Activated naive CD4-positive, alpha-beta T cell treated with anti-CD3 and anti-CD28 coated beads, Interleukin-2, amount 50 U/mL, for 72 hours (primary cell): ENCODE data around the gene PET100. TPM values are rescaled to one million over a fixed set of nuclear protein-coding genes. Genes with fewer than 3 reads are reported as not detected.
A peak's percentile ranks its signal among the peaks of the same experiment; 100 is the strongest.

ENCODE experiments used
- ATAC-seq, 2 donors: fragments of 150-1000 bp; cut with Tn5 transposase; 2 replicates each; pipeline ENCODE4 v1.10.0; 2021; ENCODE audit warnings: mild to moderate bottlenecking in 2 of 2, moderate library complexity in 2 of 2
- DNase-seq, 2 donors: peaks; one replicate each; pipeline ENCODE4 v3.0.0; 2021 to 2022; ENCODE audit warnings: low spot score in 2 of 2
- H3K27ac Mint-ChIP-seq, 2 donors: one replicate each; pipeline ENCODE4 v1.8.0; 2022; ENCODE audit warnings: mild to moderate bottlenecking in 2 of 2, mixed read lengths in 2 of 2
- H3K36me3 Mint-ChIP-seq, 2 donors: one replicate each; pipeline ENCODE4 v1.8.0; 2022; ENCODE audit warnings: mixed read lengths in 2 of 2
- H3K9me3 Mint-ChIP-seq, 2 donors: one replicate each; pipeline ENCODE4 v1.8.0; 2022; ENCODE audit warnings: mixed read lengths in 2 of 2
- total RNA-seq, 2 donors: library from RNA; stranded (reverse); gene quantifications; one replicate each; pipeline ENCODE4 v1.2.3, GENCODE V29; 2022

The PET100 gene
- total RNA-seq, 2 donors from 2014 or later: 101 to 108 TPM

DNA sequence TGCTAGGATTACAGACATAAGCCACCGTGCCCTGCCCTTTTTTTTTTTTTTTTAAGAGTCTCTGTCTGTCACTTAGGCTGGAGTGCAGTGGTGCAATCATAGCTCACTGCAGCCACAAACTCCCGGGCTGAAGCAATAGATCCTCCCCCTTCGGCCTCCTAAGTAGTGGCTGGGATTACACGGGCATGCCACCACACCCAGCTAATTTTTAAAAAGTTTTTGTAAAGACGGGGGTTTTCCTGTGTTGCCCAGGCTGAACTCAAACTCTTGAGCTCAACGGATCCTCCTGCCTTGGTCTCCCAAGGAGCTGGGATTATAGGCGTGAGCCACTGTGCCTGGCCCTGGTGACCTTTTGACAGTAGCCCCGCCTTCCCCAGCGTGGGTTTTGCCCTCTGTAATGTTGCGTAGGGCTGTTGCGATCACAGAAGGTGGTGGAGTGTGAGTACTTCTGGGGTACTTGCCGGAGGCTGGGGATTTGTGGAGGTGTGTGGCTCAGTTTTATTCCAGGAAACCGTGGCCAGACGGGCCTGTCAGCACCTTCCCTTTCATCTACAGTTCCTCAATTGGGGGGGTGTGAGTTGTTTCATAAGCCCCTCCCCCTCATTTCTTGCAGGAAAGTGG is 27.6 kb downstream of the PET100 start:
- DNase-seq (peak in 1 of 2 donors; percentile 33), ATAC-seq (peak; percentile 47 to 84)
- Mint-ChIP-seq H3K27ac (peak overlapping the region in 1 of 2 donors; percentile 82), H3K9me3 (no peaks in the 10 kb centered on the region), H3K36me3 (no peaks in the 10 kb centered on the region)

DNA sequence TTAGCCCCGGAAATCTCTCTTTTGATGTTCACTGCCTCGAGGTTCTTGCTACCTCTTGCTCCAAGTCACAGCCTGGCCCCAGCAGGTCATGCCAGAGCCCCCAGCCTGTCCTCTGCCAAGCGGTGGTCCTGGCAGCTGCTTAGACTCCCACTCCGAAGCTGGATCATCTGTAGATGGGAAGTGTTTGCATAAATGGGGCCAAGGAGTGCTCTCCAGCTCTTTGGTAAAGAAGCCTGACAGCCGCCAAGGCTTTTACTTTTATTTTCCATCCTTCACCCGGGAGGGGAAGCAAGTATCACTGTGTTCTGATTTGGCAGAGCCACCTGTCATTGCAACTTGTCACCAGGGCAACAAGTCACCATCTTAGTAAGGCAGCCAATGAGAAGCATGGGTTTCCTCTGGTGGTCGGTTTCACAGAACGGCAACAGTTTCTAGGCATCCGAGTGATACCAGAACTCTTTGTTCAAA is 28.7 kb downstream of the PET100 start:
- peak; percentile 86 to 97 for ATAC-seq
- Mint-ChIP-seq H3K9me3 (no peaks in the 10 kb centered on the region), H3K36me3 (no peaks in the 10 kb centered on the region), H3K27ac (peak overlapping the region in 1 of 2 donors; percentile 82)
- DNase-seq: peak in 1 of 2 donors; percentile 50

DNA sequence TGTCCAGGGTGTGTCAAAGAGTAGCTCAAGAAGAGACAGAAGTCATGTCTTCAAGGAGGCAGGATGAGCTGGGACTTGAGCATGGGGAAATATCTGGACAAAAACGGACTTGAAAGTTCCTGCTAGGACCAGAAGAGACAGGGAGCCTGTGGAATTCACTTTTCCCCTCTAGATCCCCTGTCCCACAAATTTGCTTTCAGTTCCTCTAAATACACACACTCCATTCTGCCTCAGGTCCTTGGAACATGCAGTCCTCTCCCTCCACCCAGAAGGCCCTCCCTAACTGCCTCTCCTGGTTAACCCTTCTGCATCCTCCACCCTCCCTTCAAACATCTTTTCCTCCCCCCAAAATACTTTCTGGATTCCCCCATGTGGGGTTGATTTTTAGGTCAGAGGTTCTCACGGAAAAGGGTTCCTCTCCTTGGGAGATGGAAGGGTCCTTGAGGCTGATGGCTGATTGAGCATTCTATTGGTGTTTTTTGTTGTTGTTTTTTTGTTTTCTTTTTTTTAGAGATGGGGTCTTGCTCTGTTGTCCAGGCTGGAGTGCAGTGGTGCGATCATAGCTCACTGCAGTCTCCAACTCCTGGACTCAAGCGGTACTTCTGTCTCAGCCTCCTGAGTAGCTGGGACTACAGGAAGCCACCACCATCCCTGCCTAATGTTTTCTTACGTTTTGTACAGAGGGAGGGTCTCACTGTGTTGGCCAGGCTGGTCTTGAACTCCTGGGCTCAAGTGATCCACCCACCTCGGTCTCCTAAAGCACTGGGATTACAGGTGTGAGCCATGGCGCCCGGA is 32.3 kb downstream of the PET100 start:
- Mint-ChIP-seq H3K9me3 (no peaks in the 10 kb centered on the region), H3K27ac (no peak overlapping the region), H3K36me3 (no peaks in the 10 kb centered on the region)
- DNase-seq: no peak
- ATAC-seq: no peak

DNA sequence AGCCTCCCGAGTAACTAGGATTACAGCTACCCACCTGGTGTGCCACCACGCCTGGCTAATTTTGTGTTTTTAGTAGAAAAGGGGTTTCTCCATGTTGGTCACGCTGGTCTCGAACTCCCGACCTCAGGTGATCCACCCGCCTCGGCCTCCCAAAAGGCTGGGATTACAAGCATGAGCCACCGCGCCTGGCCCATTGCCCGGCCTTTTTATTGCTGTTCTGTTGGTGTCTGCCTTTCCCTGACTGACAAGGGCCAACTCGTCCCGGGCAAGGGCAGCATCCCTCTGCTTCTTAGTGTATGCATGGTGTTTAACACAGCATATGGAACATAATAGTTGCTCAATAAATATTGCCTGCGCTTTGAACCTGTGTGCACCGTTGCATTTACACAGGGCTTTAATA is 33.1 kb downstream of the PET100 start:
- no peak for ATAC-seq
- DNase-seq: no peak
- H3K27ac Mint-ChIP-seq: no peak overlapping the region

DNA sequence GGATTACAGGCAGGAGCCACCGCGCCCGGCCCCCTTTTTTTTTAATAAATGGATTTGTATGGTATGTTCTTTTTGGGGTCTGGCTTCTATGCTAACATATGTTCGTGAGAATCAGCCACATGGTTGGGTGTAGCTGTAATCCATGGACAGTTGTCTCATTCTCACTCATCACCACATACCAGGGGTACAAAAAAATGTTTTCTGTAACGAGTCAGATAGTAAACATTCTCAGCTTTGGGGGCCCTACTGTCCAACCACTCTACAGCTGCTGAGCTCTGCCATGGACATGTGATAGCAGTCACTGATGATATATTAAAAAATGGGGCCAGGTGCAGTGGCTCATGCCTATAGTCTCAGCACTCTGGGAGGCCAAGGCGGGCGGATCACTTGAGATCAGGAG is 34.1 kb downstream of the PET100 start:
- no peaks in the 10 kb centered on the region for H3K9me3 Mint-ChIP-seq
- DNase-seq (no peak), ATAC-seq (no peak)
- no peaks in the 10 kb centered on the region for H3K36me3 Mint-ChIP-seq
- H3K27ac Mint-ChIP-seq: no peak overlapping the region

More for the DNA sequence above, 33.1 kb downstream of the PET100 start:
- no peaks in the 10 kb centered on the region for H3K36me3 Mint-ChIP-seq
- no peaks in the 10 kb centered on the region for H3K9me3 Mint-ChIP-seq

DNA sequence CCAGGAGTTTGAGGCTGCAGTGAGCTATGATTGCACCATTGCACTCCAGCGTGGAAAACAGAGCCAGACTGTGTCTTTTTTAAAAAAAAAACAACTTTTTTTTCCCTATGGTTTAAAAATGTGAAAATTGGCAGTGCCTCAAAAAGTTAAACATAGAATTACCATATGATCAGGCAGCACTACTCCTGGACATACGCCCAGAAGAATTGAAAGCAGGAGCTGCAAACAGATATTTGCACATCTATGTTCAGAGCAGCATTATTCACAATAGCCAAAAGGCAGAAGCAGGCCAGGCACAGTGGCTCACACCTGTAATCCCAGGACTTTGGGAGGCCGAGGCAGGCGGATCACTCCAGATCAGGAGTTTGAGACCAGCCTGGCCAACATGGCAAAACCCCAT is 35.5 kb downstream of the PET100 start:
- no peak overlapping the region for H3K27ac Mint-ChIP-seq
- H3K9me3 Mint-ChIP-seq: no peaks in the 10 kb centered on the region
- no peaks in the 10 kb centered on the region for H3K36me3 Mint-ChIP-seq
- ATAC-seq (no peak), DNase-seq (no peak)

DNA sequence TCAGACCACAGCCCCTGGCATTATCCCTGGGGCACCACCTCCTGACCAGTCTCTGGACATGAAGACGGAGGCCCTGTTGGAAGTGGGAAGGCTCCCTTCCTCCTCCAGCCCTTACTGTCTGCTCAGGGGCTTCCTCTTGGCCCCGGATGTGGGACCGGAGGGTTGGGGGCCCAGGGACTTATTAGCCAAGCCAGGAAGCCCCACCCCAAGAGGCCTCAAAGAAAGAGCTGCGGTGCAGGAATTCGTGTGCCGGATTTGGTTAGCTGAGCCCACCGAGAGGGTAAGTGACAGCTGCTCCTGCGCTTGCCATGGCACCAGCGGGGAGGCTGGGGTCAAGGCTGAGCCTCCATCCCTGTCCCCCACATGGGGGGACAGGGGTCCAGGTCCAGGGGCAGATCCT is 39.2 kb downstream of the PET100 start, which contains the start of gene RETN:
TSS of gene RETN (plus strand) at position 208 of the 400 bp plus-strand sequence. CDS start 278 bp downstream, outside the sequence.
- H3K9me3 Mint-ChIP-seq: no peaks in the 10 kb centered on the region
- H3K36me3 Mint-ChIP-seq: no peaks in the 10 kb centered on the region
- ATAC-seq (no peak), DNase-seq (no peak)
- no peak within 1 kb of the TSS for H3K27ac Mint-ChIP-seq

DNA sequence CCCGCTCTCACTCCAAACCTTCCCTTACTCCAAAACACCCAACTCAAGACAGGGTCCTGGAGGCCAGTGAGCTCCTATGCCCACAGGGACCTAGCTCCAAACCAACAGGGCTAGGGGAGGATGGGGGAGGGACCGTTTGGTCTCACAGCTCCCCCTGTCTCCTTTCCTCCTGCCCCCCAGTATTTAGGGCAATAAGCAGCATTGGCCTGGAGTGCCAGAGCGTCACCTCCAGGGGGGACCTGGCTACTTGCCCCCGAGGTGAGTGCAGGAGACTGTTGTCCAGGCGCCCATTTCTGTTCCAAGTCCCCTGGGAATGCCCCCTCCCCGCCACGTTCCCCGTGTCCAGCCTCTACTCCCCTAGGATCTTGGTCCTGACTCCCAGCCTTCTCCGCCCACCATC is 40.0 kb downstream of the PET100 start:
- H3K9me3 Mint-ChIP-seq: no peaks in the 10 kb centered on the region
- DNase-seq (no peak), ATAC-seq (no peak)
- no peak overlapping the region for H3K27ac Mint-ChIP-seq
- peaks cover 0 to 5% of the 10 kb centered on the region in 2 donors for H3K36me3 Mint-ChIP-seq

DNA sequence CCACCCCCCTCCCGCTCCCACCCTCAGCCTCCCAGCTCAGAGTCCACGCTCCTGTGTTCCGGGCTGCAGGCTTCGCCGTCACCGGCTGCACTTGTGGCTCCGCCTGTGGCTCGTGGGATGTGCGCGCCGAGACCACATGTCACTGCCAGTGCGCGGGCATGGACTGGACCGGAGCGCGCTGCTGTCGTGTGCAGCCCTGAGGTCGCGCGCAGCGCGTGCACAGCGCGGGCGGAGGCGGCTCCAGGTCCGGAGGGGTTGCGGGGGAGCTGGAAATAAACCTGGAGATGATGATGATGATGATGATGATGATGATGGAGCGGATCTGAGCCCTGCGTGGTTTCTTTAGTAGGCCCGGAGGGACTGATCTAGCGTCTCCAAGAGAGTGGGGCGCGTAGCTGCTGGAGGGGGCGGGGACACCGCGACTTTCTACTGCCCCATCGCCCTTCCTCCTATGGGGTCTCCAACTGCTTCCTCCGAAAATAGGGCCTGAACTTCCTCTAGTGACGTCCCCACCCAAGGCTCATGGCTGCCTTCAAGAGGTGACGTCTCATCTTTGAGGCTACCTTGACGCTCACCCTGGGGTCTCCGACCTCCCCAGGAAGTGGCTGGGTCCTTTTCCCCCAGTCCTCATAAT is 40.7 kb downstream of the PET100 start:
- no peak overlapping the region for H3K27ac Mint-ChIP-seq
- H3K9me3 Mint-ChIP-seq: no peaks in the 10 kb centered on the region
- DNase-seq (no peak), ATAC-seq (peak in 1 of 2 donors; percentile 43)
- H3K36me3 Mint-ChIP-seq: peaks cover 0 to 5% of the 10 kb centered on the region in 2 donors

DNA sequence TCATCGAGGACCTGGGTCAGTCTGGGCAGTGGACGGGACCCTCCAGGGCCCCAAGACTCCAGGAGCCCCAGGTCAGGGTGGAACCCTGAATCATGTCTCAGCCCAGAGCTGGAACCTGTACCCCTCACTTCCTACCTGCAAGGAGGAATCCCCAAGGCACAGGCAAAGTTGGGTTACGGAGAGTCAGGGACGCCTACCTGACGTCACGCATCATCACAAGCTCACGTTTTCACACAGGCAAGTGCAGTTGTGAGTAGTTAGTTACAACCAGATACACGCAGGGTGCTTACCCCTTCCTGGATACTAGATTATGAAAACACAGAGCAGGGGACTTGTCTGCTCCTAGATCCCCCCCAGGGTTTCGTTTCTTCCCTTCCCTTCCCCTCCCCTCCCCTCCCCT is 41.2 kb downstream of the PET100 start:
- H3K9me3 Mint-ChIP-seq: no peaks in the 10 kb centered on the region
- DNase-seq (no peak), ATAC-seq (no peak)
- peaks cover 0 to 5% of the 10 kb centered on the region in 2 donors for H3K36me3 Mint-ChIP-seq
- H3K27ac Mint-ChIP-seq: no peak overlapping the region

DNA sequence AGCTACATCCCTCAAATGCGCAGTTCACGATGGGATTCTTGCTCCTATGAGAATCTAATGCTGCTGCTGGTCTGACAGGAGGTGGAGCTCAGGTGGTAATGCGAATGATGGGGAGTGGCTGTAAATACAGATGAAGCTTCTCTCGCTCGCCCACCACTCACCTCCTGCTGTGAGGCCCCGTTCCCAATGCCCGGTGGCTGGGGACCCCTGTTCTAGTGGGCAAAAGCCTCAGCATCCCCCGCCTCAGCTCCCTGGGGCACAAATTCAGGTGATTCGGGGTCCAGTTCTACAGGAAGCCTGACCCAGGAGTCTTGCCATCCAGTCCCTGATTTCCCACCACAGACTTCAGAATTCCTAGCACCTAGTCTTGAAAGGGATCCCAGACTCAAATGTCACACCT is 42.9 kb downstream of the PET100 start:
- H3K9me3 Mint-ChIP-seq: no peaks in the 10 kb centered on the region
- H3K27ac Mint-ChIP-seq: no peak overlapping the region
- no peak for ATAC-seq
- DNase-seq: no peak
- peaks cover 0 to 5% of the 10 kb centered on the region in 2 donors for H3K36me3 Mint-ChIP-seq

DNA sequence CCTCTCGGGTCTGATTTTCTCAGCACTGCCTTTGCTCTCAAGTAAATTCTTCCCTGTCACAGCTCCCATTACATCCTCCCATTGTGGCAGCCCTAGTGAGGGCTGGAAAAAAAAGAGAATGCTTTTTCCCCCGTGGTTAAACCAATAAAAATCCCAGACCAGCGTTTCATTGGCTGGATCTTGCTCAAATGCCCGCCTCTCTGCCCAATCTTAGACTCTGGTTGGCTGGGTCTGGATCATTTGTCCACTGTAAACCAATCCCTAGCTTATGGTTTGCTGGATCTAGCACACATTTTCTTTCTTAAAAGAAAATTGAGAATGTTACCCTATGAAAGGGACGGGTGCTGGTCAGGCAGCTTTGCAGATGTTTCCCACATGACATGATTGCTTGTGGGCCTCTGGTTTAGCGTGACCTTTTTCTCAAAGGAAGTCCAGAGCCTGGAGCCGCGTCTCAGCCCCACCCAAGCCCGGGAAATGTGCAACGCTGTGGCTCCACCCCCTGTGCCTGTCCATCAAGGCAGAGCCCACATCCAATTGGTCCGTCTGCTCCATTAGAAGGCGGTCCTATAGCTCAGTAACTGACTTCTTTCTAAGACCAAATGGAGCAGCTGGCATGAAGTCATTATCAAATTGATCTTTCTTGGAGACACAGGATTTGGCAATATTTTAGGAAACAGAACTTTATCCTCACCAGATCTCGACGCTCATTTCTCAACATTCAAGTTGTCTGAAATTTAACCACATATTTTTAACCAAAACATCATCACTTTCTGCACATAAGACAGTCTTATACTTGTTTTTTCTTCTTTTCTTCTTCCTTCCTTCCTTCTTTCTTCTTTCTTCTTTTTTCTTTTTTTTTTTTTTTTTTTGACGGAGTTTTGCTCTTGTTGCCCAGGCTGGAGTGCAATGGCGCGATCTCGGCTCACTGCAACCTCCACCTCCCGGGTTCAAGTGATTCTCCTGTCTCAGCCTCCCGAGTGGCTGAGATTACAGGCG is 44.7 kb downstream of the PET100 start:
- peaks cover 0 to 5% of the 10 kb centered on the region in 2 donors for H3K36me3 Mint-ChIP-seq

DNA sequence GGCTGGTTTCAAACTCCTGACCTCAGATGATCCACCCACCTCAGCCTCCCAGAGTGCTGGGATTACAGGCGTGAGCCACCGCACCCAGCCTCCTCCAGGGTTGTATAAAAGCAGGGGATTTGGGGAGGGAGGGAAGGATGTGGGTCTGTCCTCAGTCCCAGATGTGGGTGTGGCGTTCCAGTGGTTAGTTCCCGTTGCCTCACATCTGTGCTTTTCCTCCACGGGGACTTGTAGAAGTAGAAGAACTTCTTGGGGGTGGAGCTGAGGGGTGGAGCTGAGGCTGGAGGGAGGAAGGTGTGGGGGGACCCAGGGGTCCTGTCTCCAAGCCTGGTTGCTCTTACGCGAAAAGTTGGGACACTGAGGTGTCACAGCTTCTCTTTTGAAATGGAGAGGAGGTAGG is 46.8 kb downstream of the PET100 start:
- Mint-ChIP-seq H3K9me3 (no peaks in the 10 kb centered on the region), H3K27ac (no peak overlapping the region), H3K36me3 (peaks cover 2 to 5% of the 10 kb centered on the region in 2 donors)
- DNase-seq (no peak), ATAC-seq (no peak)

More for the DNA sequence above, 44.7 kb downstream of the PET100 start:
- ATAC-seq: peak in 1 of 2 donors; percentile 23
- Mint-ChIP-seq H3K27ac (no peak overlapping the region), H3K9me3 (no peaks in the 10 kb centered on the region)
- DNase-seq: peak in 1 of 2 donors; percentile 23

DNA sequence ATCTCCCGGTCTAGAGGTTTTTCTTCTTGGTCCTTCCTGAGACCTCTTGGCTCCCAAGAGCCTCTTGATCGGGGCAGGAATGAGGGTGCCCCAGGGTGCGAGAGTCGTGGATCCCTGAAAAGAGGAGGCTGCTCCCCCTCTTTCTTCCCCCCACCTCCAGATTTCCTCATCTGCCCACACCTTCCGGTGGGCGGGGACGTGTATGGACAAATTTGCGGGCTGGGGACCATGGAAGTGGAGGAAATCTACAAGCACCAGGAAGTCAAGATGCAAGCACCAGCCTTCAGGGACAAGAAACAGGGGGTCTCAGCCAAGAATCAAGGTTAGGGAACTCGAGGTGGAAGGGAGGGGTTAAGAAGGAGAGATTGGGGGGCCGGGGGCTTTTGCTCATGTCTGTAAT is 47.3 kb downstream of the PET100 start, which contains the start of gene MCEMP1:
TSS of gene MCEMP1 (plus strand) at position 237 of the 400 bp plus-strand sequence. CDS start at position 268, 31 bp downstream.
- ATAC-seq: no peak
- Mint-ChIP-seq H3K27ac (no peak within 1 kb of the TSS), H3K9me3 (no peaks in the 10 kb centered on the region), H3K36me3 (peaks cover 5 to 6% of the 10 kb centered on the region in 2 donors)
- no peak for DNase-seq

DNA sequence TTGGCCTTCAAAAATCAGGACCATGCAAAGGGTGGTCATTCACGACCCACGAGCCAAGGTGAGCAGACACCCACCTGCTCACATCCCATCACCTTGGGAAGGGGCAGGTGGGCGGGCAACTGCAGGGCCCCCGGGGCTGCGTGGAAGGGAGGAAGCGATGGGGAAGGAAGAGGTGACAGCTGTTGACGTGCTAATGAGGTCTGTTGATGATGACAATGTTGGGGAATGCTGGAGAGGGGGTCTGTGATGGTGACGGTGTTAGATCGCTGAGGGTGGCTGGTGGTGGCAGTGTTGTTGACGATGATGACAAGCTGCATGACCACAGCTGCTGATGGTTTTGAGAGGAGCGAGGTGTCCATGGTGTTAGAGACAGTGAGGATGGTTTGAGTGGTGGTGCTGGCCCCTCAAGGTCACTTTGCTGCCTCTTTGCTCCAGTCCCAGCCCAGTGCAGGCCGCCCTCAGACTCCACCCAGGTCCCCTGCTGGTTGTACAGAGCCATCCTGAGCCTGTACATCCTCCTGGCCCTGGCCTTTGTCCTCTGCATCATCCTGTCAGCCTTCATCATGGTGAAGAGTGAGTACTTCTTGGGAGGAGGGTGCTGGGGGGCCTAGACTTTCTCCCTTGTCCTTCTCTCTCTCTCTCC is 48.2 kb downstream of the PET100 start:
- Mint-ChIP-seq H3K9me3 (no peaks in the 10 kb centered on the region), H3K27ac (no peak overlapping the region), H3K36me3 (peaks cover 9 to 11% of the 10 kb centered on the region in 2 donors)
- ATAC-seq (no peak), DNase-seq (no peak)
